H1 (cell line): ENCODE results near the gene YIF1A. TPM values are rescaled to one million over a fixed set of nuclear protein-coding genes. Genes with fewer than 3 reads are reported as not detected.

ENCODE experiments used
- CTCF ChIA-PET: fragments of 300-600 bp; sonication (Branson Sonifier 250); formaldehyde crosslinking; loops from one replicate; lab custom pipeline; 2021; ENCODE audit not compliant: partially characterized antibody; lab: Charles Lee
- POLR2A ChIA-PET: fragments of 300-600 bp; sonication (Branson Sonifier 250); formaldehyde crosslinking; loops from one replicate; lab custom pipeline; 2021; ENCODE audit warnings: inconsistent platforms; ENCODE audit not compliant: partially characterized antibody; lab: Charles Lee
- DNase-seq, 2 experiments: peaks; one replicate each; pipeline versions ENCODE4 v3.0.0 to v3.0.0-alpha.2; 2010 to 2022; ENCODE audit warnings: low spot score in 2 of 2, low read depth in 1 of 2, mixed read lengths in 1 of 2
- FAIRE-seq: peaks from 2 replicates; lab custom pipeline; 2011; peaks lifted over from hg19 to GRCh38; lab: Jason Lieb, UNC
- H2AFZ ChIP-seq: 2 replicates; pipeline ENCODE4 v1.8.1; 2012; ENCODE audit warnings: low read length, inconsistent platforms
- H2AK5ac ChIP-seq: 2 replicates; pipeline ENCODE4 v1.6.1; 2013; ENCODE audit warnings: low read depth, low read length
- H2BK120ac ChIP-seq: replicated peaks from 2 replicates; pipeline ENCODE3; 2013; ENCODE audit warnings: low read depth, low read length, inconsistent platforms
- H2BK12ac ChIP-seq: 2 replicates; pipeline ENCODE4 v1.6.1; 2013; ENCODE audit warnings: low read depth, low read length
- H2BK15ac ChIP-seq: 2 replicates; pipeline ENCODE4 v1.6.1; 2013; ENCODE audit warnings: low read length
- H2BK20ac ChIP-seq: 2 replicates; pipeline ENCODE4 v1.6.1; 2013; ENCODE audit warnings: low read length
- H2BK5ac ChIP-seq: 2 replicates; pipeline ENCODE4 v1.6.1; 2013; ENCODE audit warnings: low read depth, low read length
- H3K14ac ChIP-seq: 2 replicates; pipeline ENCODE4 v1.6.1; 2013; ENCODE audit warnings: inconsistent platforms; ENCODE audit not compliant: insufficient read length
- H3K18ac ChIP-seq: 2 replicates; pipeline ENCODE4 v1.6.1; 2013; ENCODE audit warnings: low read length; ENCODE audit errors: extremely low read depth
- H3K23ac ChIP-seq: 2 replicates; pipeline ENCODE4 v1.6.1; 2013; ENCODE audit warnings: inconsistent platforms; ENCODE audit not compliant: insufficient read length
- H3K23me2 ChIP-seq: 2 replicates; pipeline ENCODE4 v1.6.1; 2013; ENCODE audit warnings: low read depth, low read length
- H3K27ac ChIP-seq: 2 replicates; pipeline ENCODE4 v1.6.1; 2011; ENCODE audit warnings: low read depth, low read length, inconsistent platforms
- H3K27me3 ChIP-seq, 4 experiments: replicated peaks in 1 of 4; 1 replicate in 1 of 4; 2 replicates in 3 of 4; pipeline versions ENCODE4 v1.6.1 to v1.8.1; 2011 to 2013; ENCODE audit warnings: low read length in 3 of 4, mild to moderate bottlenecking in 3 of 4, inconsistent platforms in 2 of 4, mixed read lengths in 2 of 4, moderate library complexity in 1 of 4; ENCODE audit not compliant: control insufficient read depth in 3 of 4, insufficient read depth in 3 of 4; ENCODE audit errors: extremely low read depth in 1 of 4
- H3K36me3 ChIP-seq, 4 experiments: 2 replicates each; pipeline versions ENCODE4 v1.6.1 to v1.8.1; 2011 to 2013; ENCODE audit warnings: mild to moderate bottlenecking in 4 of 4, low read length in 3 of 4, moderate library complexity in 2 of 4, control low read depth in 1 of 4, inconsistent platforms in 1 of 4; ENCODE audit not compliant: insufficient read depth in 4 of 4, control insufficient read depth in 2 of 4
- H3K4ac ChIP-seq: replicated peaks from 2 replicates; pipeline ENCODE3; 2013; ENCODE audit warnings: low read length, low read depth, mixed read lengths, inconsistent platforms; ENCODE audit not compliant: insufficient read length
- H3K4me1 ChIP-seq, 4 experiments: replicated peaks in 1 of 4; 1 replicate in 1 of 4; 2 replicates in 3 of 4; pipeline versions ENCODE4 v1.6.1 to v1.8.1; 2011 to 2013; ENCODE audit warnings: low read length in 3 of 4, inconsistent platforms in 2 of 4, mixed read lengths in 1 of 4; ENCODE audit not compliant: insufficient read depth in 4 of 4, control insufficient read depth in 3 of 4
- H3K4me2 ChIP-seq, 2 experiments: 2 replicates each; pipeline versions ENCODE4 v1.6.1 to v1.8.1; 2011 to 2013; ENCODE audit warnings: low read depth in 2 of 2, low read length in 2 of 2, control low read depth in 1 of 2, inconsistent platforms in 1 of 2, mild to moderate bottlenecking in 1 of 2; ENCODE audit not compliant: insufficient read depth in 1 of 2
- H3K4me3 ChIP-seq, 4 experiments: fragments of 200-600, 300-600 bp in 1 of 4; sonication (generic), shearing (Covaris generic), sonication (Bioruptor Twin) in 1 of 4; 2 replicates each; pipeline versions ENCODE4 v1.5.1 to v1.8.1; 2011 to 2016; ENCODE audit warnings: low read length in 4 of 4, low read depth in 3 of 4, control low read depth in 2 of 4, inconsistent platforms in 2 of 4, mild to moderate bottlenecking in 2 of 4, mixed read lengths in 1 of 4, moderate library complexity in 1 of 4; ENCODE audit not compliant: insufficient read depth in 2 of 4; ENCODE audit errors: extremely low read depth in 1 of 4
- H3K56ac ChIP-seq: replicated peaks from 2 replicates; pipeline ENCODE3; 2013; ENCODE audit warnings: low read depth, mild to moderate bottlenecking, mixed read lengths, low read length, inconsistent platforms; ENCODE audit not compliant: insufficient read length
- H3K79me1 ChIP-seq: 2 replicates; pipeline ENCODE4 v1.6.1; 2013; ENCODE audit warnings: low read depth, low read length, control low read depth
- H3K79me2 ChIP-seq, 2 experiments: 2 replicates each; pipeline versions ENCODE4 v1.6.1 to v1.8.1; 2012 to 2013; ENCODE audit warnings: low read length in 2 of 2, mild to moderate bottlenecking in 2 of 2, inconsistent platforms in 1 of 2; ENCODE audit not compliant: insufficient read depth in 2 of 2, control insufficient read depth in 1 of 2
- H3K9ac ChIP-seq, 4 experiments: replicated peaks in 1 of 4; 1 replicate in 1 of 4; 2 replicates in 3 of 4; pipeline versions ENCODE4 v1.6.1 to v1.8.1; 2011 to 2013; ENCODE audit warnings: low read depth in 3 of 4, low read length in 3 of 4, control low read depth in 2 of 4, mild to moderate bottlenecking in 2 of 4, moderate library complexity in 2 of 4, inconsistent platforms in 1 of 4; ENCODE audit errors: extremely low read depth in 1 of 4
- H3K9me3 ChIP-seq, 2 experiments: 2 replicates each; pipeline versions ENCODE4 v1.6.1 to v1.8.1; 2012 to 2013; ENCODE audit warnings: mild to moderate bottlenecking in 2 of 2, moderate library complexity in 2 of 2, control low read depth in 1 of 2, inconsistent platforms in 1 of 2, low read depth in 1 of 2, low read length in 1 of 2, mixed read lengths in 1 of 2; ENCODE audit not compliant: insufficient read depth in 2 of 2
- H4K20me1 ChIP-seq, 2 experiments: replicated peaks in 1 of 2; 2 replicates each; pipeline versions ENCODE3 to v1.8.1; 2011 to 2013; ENCODE audit warnings: inconsistent platforms in 2 of 2, low read length in 2 of 2, mild to moderate bottlenecking in 1 of 2; ENCODE audit not compliant: insufficient read depth in 2 of 2, control insufficient read depth in 1 of 2
- H4K5ac ChIP-seq: 2 replicates; pipeline ENCODE4 v1.6.1; 2013; ENCODE audit warnings: low read length, low read depth, mixed read lengths, inconsistent platforms; ENCODE audit not compliant: insufficient read length
- H4K8ac ChIP-seq: 2 replicates; pipeline ENCODE4 v1.8.0; 2013; ENCODE audit warnings: mild to moderate bottlenecking, moderate library complexity, low read length, inconsistent platforms; ENCODE audit not compliant: insufficient read depth; ENCODE audit errors: extremely low read depth
- H4K91ac ChIP-seq: replicated peaks from 2 replicates; pipeline ENCODE3; 2013; ENCODE audit warnings: low read length, mixed read lengths, inconsistent platforms; ENCODE audit not compliant: insufficient read length
- CREB1 ChIP-seq: IDR thresholded peaks from 2 replicates; pipeline ENCODE4 v1.6.1; 2012; ENCODE audit warnings: inconsistent platforms
- HDAC2 ChIP-seq, 2 experiments: fragments of 300-600 bp in 1 of 2; sonication (generic) in 1 of 2; IDR thresholded peaks; 2 replicates each; pipeline ENCODE4 v1.6.1; 2011 to 2012; ENCODE audit warnings: low read depth in 2 of 2, low read length in 2 of 2, mild to moderate bottlenecking in 2 of 2, moderate library complexity in 2 of 2, borderline replicate concordance in 1 of 2, inconsistent platforms in 1 of 2
- RBBP5 ChIP-seq: IDR thresholded peaks from 2 replicates; pipeline ENCODE4 v1.7.1; 2012; ENCODE audit warnings: low read depth, mild to moderate bottlenecking, inconsistent platforms, low read length, moderate library complexity, borderline replicate concordance
- SIRT6 ChIP-seq: IDR thresholded peaks from one replicate; pipeline ENCODE4 v1.7.1; 2012; ENCODE audit warnings: low read length, inconsistent platforms
- WGBS, 2 experiments: shearing (Covaris generic) in 1 of 2; methylation state at CpG; one replicate each; pipeline versions ENCODE4 v1.1.6 to v1.1.7; 2013 to 2015; ENCODE audit warnings: low lambda C conversion rate in 2 of 2, mixed read lengths in 2 of 2, inconsistent platforms in 1 of 2, low coverage in 1 of 2, missing lambda C conversion rate in 1 of 2; ENCODE audit not compliant: insufficient replicate concordance in 2 of 2, insufficient coverage in 1 of 2, insufficient read length in 1 of 2; ENCODE audit errors: extremely low coverage in 1 of 2, missing lambda C conversion rate in 1 of 2; 5-methylcytosine and 5-hydroxymethylcytosine counted together
- polyA plus RNA-seq, 7 experiments: library from polyadenylated mRNA; depleted of rRNA in 3 of 7; stranded (reverse) in 5 of 7; unstranded in 2 of 7; fragments of >200 nt in 5 of 7; fragments of 200-250 nt in 2 of 7; gene quantifications; 1 replicate in 5 of 7; 2 replicates in 1 of 7; 4 replicates in 1 of 7; pipeline versions ENCODE4 v1.2.1 to v1.2.3, GENCODE V29; 2011 to 2013; ENCODE audit warnings: missing spikeins in 2 of 7, mixed read lengths in 2 of 7
- total RNA-seq: library from RNA; stranded (reverse); fragmentation: NEBNext Ultra II Directional; extraction: Animal tissue kit (Norgen Biotek cat#: 25700); gene quantifications from 2 replicates; pipeline ENCODE4 v1.2.1, GENCODE V29; 2021

Gene YIF1A
- total and polyA plus RNA-seq, 2 of the 8 experiments (the other 6 are each of a cell fraction or from before 2014, with no cell fraction given): 70.1 to 178 TPM

DNA sequence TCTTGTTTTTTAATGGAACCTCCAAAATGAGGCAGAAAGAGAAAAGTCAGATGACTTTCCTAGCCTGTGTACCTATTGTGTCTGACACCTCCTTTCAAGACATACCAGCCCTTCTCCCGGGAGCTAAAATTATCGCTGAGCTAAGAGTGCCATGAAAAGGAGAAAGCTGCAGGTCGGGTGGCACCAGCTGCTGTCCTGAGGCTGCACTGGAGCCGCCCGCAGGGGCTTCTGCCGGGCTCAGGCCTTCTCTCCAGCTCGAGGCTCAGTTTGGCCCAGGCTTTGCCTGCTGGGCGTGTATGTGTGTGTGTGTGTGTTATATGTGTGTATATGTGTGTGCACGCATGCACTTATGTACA, 48.2 kb downstream of the YIF1A start:
- no peak overlapping the region for H3K14ac ChIP-seq
- no peaks in the 10 kb centered on the region for H3K4me1 ChIP-seq
- H2BK15ac ChIP-seq: 0 out of 2 replicates have a peak overlapping the region, but pooled peaks have one; percentile 29
- no peak overlapping the region for H2AFZ ChIP-seq
- no peaks in the 10 kb centered on the region for H3K23me2 ChIP-seq
- no peaks in the 10 kb centered on the region for H3K9me3 ChIP-seq
- H3K56ac ChIP-seq: no peak overlapping the region
- peaks cover 0 to 6% (median 0%) of the 10 kb centered on the region in 4 experiments; a peak in 1 of 8 replicates for H3K36me3 ChIP-seq
- H2BK20ac ChIP-seq: no peak overlapping the region
- ChIA-PET CTCF (interaction anchor here (1.1 to 12.4 kb wide), 7 partner anchors 10 to 107 kb away, joined by 3 to 123 read pairs (median 7); no protein-coding TSS in a partner anchor), POLR2A (interaction anchor here (1.3 to 2.1 kb wide), 3 partner anchors 9 to 23 kb away, joined by 3 to 7 read pairs (median 6); no protein-coding TSS in a partner anchor)
- H3K9ac ChIP-seq: no peak overlapping the region
- DNase-seq: no peak
- H4K20me1 ChIP-seq: peaks cover 0 to 4% of the 10 kb centered on the region in 2 experiments
- no peaks in the 10 kb centered on the region for H3K79me2 ChIP-seq
- TF ChIP-seq CREB1 (no peak), SIRT6 (no peak), HDAC2 (IDR thresholded peaks at IDR 0.05; ENCODE audit: borderline replicate concordance in 1 of 2, low read depth in 2 of 2, low read length in 2 of 2) (no peak), RBBP5 (no peak)
- no peak overlapping the region for H3K18ac ChIP-seq
- H3K27me3 ChIP-seq: no peaks in the 10 kb centered on the region
- no peak for FAIRE-seq
- no peak overlapping the region for H3K4ac ChIP-seq
- H3K4me2 ChIP-seq: no peak overlapping the region
- no peak overlapping the region for H2BK5ac ChIP-seq
- H2BK12ac ChIP-seq: no peak overlapping the region
- H4K5ac ChIP-seq: no peak overlapping the region
- H3K79me1 ChIP-seq: no peaks in the 10 kb centered on the region
- no peak overlapping the region for H3K27ac ChIP-seq
- H4K8ac ChIP-seq: no peak overlapping the region
- H2BK120ac ChIP-seq: no peak overlapping the region
- no peak overlapping the region for H2AK5ac ChIP-seq
- H3K23ac ChIP-seq: no peak overlapping the region
- H3K4me3 ChIP-seq: no peak overlapping the region
- WGBS, 2 experiments: 86% methylated on average over 9 of the region's 9 CpGs; no CpG with 5 or more reads in 1 of the 2 experiments
- H4K91ac ChIP-seq: no peak overlapping the region
